Neural progenitor cell (in vitro differentiated cells): ENCODE results near the gene EMC8.

Experiments used
- CTCF ChIP-seq: fragments of 200-600 bp; sonication (generic); IDR thresholded peaks from 2 replicates; pipeline ENCODE4 v1.5.1; 2017; ENCODE audit warnings: antibody characterized with exemption, mild to moderate bottlenecking
- EZH2 ChIP-seq: fragments of 200-600 bp; sonication (generic); IDR thresholded peaks from 2 replicates; pipeline ENCODE4 v1.6.1; 2017; ENCODE audit warnings: antibody characterized with exemption, mild to moderate bottlenecking, moderate library complexity
- EZH2phosphoT487 ChIP-seq: fragments of 200-600 bp; sonication (generic); IDR thresholded peaks from 2 replicates; pipeline ENCODE4 v1.6.1; 2017; ENCODE audit warnings: antibody characterized with exemption

- TF ChIP-seq CTCF (no peak), EZH2 (no peak), EZH2phosphoT487 (no peak)
Observed at GRCh38 chr16:85753976-85754375, 45.4 kb downstream of the EMC8 start.
